ENCODE measurements around the gene SUSD1.
A peak's percentile ranks its signal among the peaks of the same experiment; 100 is the strongest.
"Not testable (repeated sequence)": the region's sequence is repeated elsewhere in the genome, so short reads cannot be mapped to it uniquely, and the experiment has no call there.

Gene SUSD1

GRCh38 chr9:112174965-112175795 lies at the start of gene SUSD1:
Gene SUSD1, minus strand, starts transcription at chr9:112175297. Its CDS starts 62 bp downstream, at chr9:112175235.
- DNase-seq = peak; percentile 43

- DNase-seq = no peak
Observed at GRCh38 chr9:112224401-112225289, 49.5 kb upstream of the SUSD1 start.

GRCh38 chr9:112218908-112219307 lies 43.8 kb upstream of the SUSD1 start:
- DNase-seq = no peak

- DNase-seq = no peak
Observed at GRCh38 chr9:112212926-112213325, 37.8 kb upstream of the SUSD1 start.

- no peak for DNase-seq
Observed at GRCh38 chr9:112207451-112207850, 32.4 kb upstream of the SUSD1 start.

- DNase-seq = no peak
Observed at GRCh38 chr9:112203536-112203935, 28.4 kb upstream of the SUSD1 start.

- no peak for DNase-seq
Observed at GRCh38 chr9:112200711-112201110, 25.6 kb upstream of the SUSD1 start.

- no peak for DNase-seq
Observed at GRCh38 chr9:112198646-112199045, 23.5 kb upstream of the SUSD1 start.

- no peak for DNase-seq
Observed at GRCh38 chr9:112194969-112195431, 19.9 kb upstream of the SUSD1 start.

- no peak for DNase-seq
Observed at GRCh38 chr9:112193572-112194288, 18.6 kb upstream of the SUSD1 start.

- not testable (repeated sequence) for DNase-seq
Observed at GRCh38 chr9:112190320-112190719, 15.2 kb upstream of the SUSD1 start.

GRCh38 chr9:112188884-112189283 lies 13.8 kb upstream of the SUSD1 start:
- no peak for DNase-seq

- DNase-seq = no peak
Observed at GRCh38 chr9:112187404-112187803, 12.3 kb upstream of the SUSD1 start.

- no peak for DNase-seq
Observed at GRCh38 chr9:112186695-112187094, 11.6 kb upstream of the SUSD1 start.

GRCh38 chr9:112184946-112185345 lies 9.8 kb upstream of the SUSD1 start:
- no peak for DNase-seq

GRCh38 chr9:112184221-112184620 lies 9.1 kb upstream of the SUSD1 start:
- DNase-seq = no peak

GRCh38 chr9:112180387-112180881 lies 5.3 kb upstream of the SUSD1 start:
- no peak for DNase-seq

- DNase-seq = no peak
Observed at GRCh38 chr9:112179816-112180215, 4.7 kb upstream of the SUSD1 start.

- no peak for DNase-seq
Observed at GRCh38 chr9:112176524-112176923, 1.4 kb upstream of the SUSD1 start.

- DNase-seq = no peak
Observed at GRCh38 chr9:112175796-112176315, 759 bp upstream of the SUSD1 start.

- DNase-seq = peak; percentile 50
Observed at GRCh38 chr9:112174222-112174964, 704 bp downstream of the SUSD1 start.
